SK-N-SH (cell line): ENCODE results near the gene SNRPB. TPM values are rescaled to one million over a fixed set of nuclear protein-coding genes. Genes with fewer than 3 reads are reported as not detected.

ENCODE experiments used
- CTCF ChIA-PET: fragments of 300-600, 350-600 bp; formaldehyde crosslinking; extraction: SDS; loops from one replicate; lab custom pipeline; 2021; lab: Yijun Ruan, JAX
- POLR2A ChIA-PET: fragments of 350-600 bp; sonication (Branson Sonifier 250); formaldehyde crosslinking; extraction: SDS; loops from one replicate; lab custom pipeline; 2020; ENCODE audit warnings: antibody characterized with exemption, inconsistent platforms; lab: Yijun Ruan, JAX
- DNase-seq: peaks from one replicate; pipeline ENCODE4 v3.0.0; 2012
- H2AFZ ChIP-seq: fragments of 200-600 bp; sonication (generic); 2 replicates; pipeline ENCODE4 v1.8.1; 2016; ENCODE audit warnings: antibody characterized with exemption, mild to moderate bottlenecking, low read depth
- H3F3A ChIP-seq: fragments of 200-600 bp; sonication (generic); replicated peaks from 2 replicates; pipeline ENCODE3; 2016; ENCODE audit warnings: antibody characterized with exemption, mild to moderate bottlenecking; ENCODE audit not compliant: insufficient read depth
- H3K27ac ChIP-seq, 2 experiments: fragments of 200-500 bp in 1 of 2; fragments of 200-600 bp in 1 of 2; sonication (Bioruptor generic) in 1 of 2; sonication (generic), shearing (Covaris generic) in 1 of 2; 2 replicates each; pipeline versions ENCODE4 v1.5.1 to v1.6.1; 2014 to 2016; ENCODE audit warnings: low read depth in 2 of 2, inconsistent platforms in 1 of 2, low read length in 1 of 2, mild to moderate bottlenecking in 1 of 2, mixed read lengths in 1 of 2
- H3K27me3 ChIP-seq: fragments of 200-600 bp; sonication (generic), shearing (Covaris generic); 2 replicates; pipeline ENCODE4 v1.6.1; 2016; ENCODE audit warnings: mixed run types; ENCODE audit not compliant: insufficient read depth
- H3K36me3 ChIP-seq, 2 experiments: fragments of 200-500 bp in 1 of 2; fragments of 200-600 bp in 1 of 2; sonication (Bioruptor generic) in 1 of 2; sonication (generic) in 1 of 2; replicated peaks in 1 of 2; 2 replicates each; pipeline versions ENCODE3 to v1.5.1; 2014 to 2016; ENCODE audit warnings: low read length in 1 of 2, mild to moderate bottlenecking in 1 of 2; ENCODE audit not compliant: insufficient read depth in 2 of 2, control insufficient read depth in 1 of 2
- H3K4me1 ChIP-seq, 2 experiments: fragments of 200-500 bp in 1 of 2; fragments of 200-600 bp in 1 of 2; sonication (Bioruptor generic) in 1 of 2; sonication (generic), shearing (Covaris generic) in 1 of 2; 2 replicates each; pipeline versions ENCODE4 v1.5.1 to v1.6.1; 2014 to 2016; ENCODE audit warnings: low read depth in 1 of 2, low read length in 1 of 2, mixed run types in 1 of 2; ENCODE audit not compliant: insufficient read depth in 2 of 2, control insufficient read depth in 1 of 2
- H3K4me2 ChIP-seq: fragments of 200-600 bp; sonication (generic), shearing (Covaris generic); 2 replicates; pipeline ENCODE4 v1.6.1; 2017; ENCODE audit warnings: mixed run types
- H3K4me3 ChIP-seq, 2 experiments: fragments of 200-500 bp in 1 of 2; fragments of 200-600 bp in 1 of 2; sonication (Bioruptor generic) in 1 of 2; sonication (generic), shearing (Covaris generic) in 1 of 2; 2 replicates each; pipeline versions ENCODE4 v1.5.1 to v1.8.1; 2014 to 2016; ENCODE audit warnings: low read depth in 2 of 2, inconsistent platforms in 1 of 2, low read length in 1 of 2, mild to moderate bottlenecking in 1 of 2, mixed read lengths in 1 of 2, moderate library complexity in 1 of 2
- H3K79me2 ChIP-seq: fragments of 200-600 bp; sonication (generic); 2 replicates; pipeline ENCODE4 v1.8.1; 2017; ENCODE audit warnings: mild to moderate bottlenecking; ENCODE audit not compliant: insufficient read depth
- H3K9ac ChIP-seq: fragments of 200-600 bp; sonication (generic); 2 replicates; pipeline ENCODE4 v1.6.1; 2017; ENCODE audit warnings: mixed run types
- H3K9me2 ChIP-seq: fragments of 200-600 bp; sonication (generic); 2 replicates; pipeline ENCODE4 v1.6.1; 2017; ENCODE audit warnings: mixed run types
- H3K9me3 ChIP-seq: fragments of 200-600 bp; sonication (generic); 2 replicates; pipeline ENCODE4 v1.6.1; 2017; ENCODE audit warnings: mixed run types, mild to moderate bottlenecking, moderate library complexity
- H4K20me1 ChIP-seq: fragments of 200-600 bp; sonication (generic); 2 replicates; pipeline ENCODE4 v1.6.1; 2017; ENCODE audit warnings: mild to moderate bottlenecking, mixed run types; ENCODE audit not compliant: insufficient read depth
- CHD2 ChIP-seq: fragments of 150-350 bp; IDR thresholded peaks from 2 replicates; pipeline ENCODE4 v1.6.1; 2018; ENCODE audit warnings: low read length; ENCODE audit not compliant: partially characterized antibody
- ELF1 ChIP-seq: IDR thresholded peaks from 2 replicates; pipeline ENCODE4 v1.4.0; 2012
- FOXJ3 ChIP-seq: sonication (generic); formaldehyde crosslinking; IDR thresholded peaks from 2 replicates; pipeline ENCODE4 v1.5.1; 2020; ENCODE audit warnings: mild to moderate bottlenecking, missing genetic modification reagents
- FOXM1 ChIP-seq: IDR thresholded peaks from 2 replicates; pipeline ENCODE4 v1.4.0; 2012; ENCODE audit warnings: low read depth, mild to moderate bottlenecking
- GABPA ChIP-seq: IDR thresholded peaks from 2 replicates; pipeline ENCODE4 v1.4.0; 2012; ENCODE audit warnings: low read depth, mild to moderate bottlenecking
- MEF2A ChIP-seq: IDR thresholded peaks from 2 replicates; pipeline ENCODE4 v1.4.0; 2012; ENCODE audit warnings: low read depth, borderline replicate concordance
- NFIC ChIP-seq: IDR thresholded peaks from 2 replicates; pipeline ENCODE4 v1.4.0; 2012; ENCODE audit warnings: borderline replicate concordance
- NRF1 ChIP-seq: IDR thresholded peaks from 2 replicates; pipeline ENCODE4 v1.6.1; 2012; ENCODE audit warnings: low read depth, mild to moderate bottlenecking, low read length
- POLR2AphosphoS5 ChIP-seq: IDR thresholded peaks from 2 replicates; pipeline ENCODE4 v1.6.1; 2012; ENCODE audit warnings: low read depth, low read length
- RAD21 ChIP-seq: IDR thresholded peaks from 2 replicates; pipeline ENCODE4 v1.6.1; 2012; ENCODE audit warnings: mild to moderate bottlenecking, low read length
- RCOR1 ChIP-seq: fragments of 150-350 bp; IDR thresholded peaks from 2 replicates; pipeline ENCODE4 v1.6.1; 2017; ENCODE audit warnings: antibody characterized with exemption, low read length
- RFX5 ChIP-seq: IDR thresholded peaks from 2 replicates; pipeline ENCODE4 v1.6.1; 2012; ENCODE audit warnings: mild to moderate bottlenecking, improper control_type of control experiment, low read length
- SIN3A ChIP-seq: IDR thresholded peaks from 2 replicates; pipeline ENCODE4 v1.6.1; 2012; ENCODE audit warnings: low read depth, mild to moderate bottlenecking, low read length, moderate library complexity, borderline replicate concordance
- TAF1 ChIP-seq: IDR thresholded peaks from 2 replicates; pipeline ENCODE4 v1.6.1; 2012; ENCODE audit warnings: low read depth, mild to moderate bottlenecking, low read length, moderate library complexity, borderline replicate concordance
- TCF12 ChIP-seq: IDR thresholded peaks from 2 replicates; pipeline ENCODE4 v1.4.0; 2012
- TEAD4 ChIP-seq: IDR thresholded peaks from 2 replicates; pipeline ENCODE4 v1.4.0; 2012; ENCODE audit warnings: mild to moderate bottlenecking, borderline replicate concordance; ENCODE audit not compliant: insufficient read depth
- WGBS: methylation state at CpG from one replicate; pipeline ENCODE4 v1.1.6; 2017; ENCODE audit warnings: low lambda C conversion rate; 5-methylcytosine and 5-hydroxymethylcytosine counted together
- polyA plus RNA-seq, 3 experiments: library from polyadenylated mRNA; depleted of rRNA; stranded (reverse); fragments of >200 nt; gene quantifications; 2 replicates each; pipeline ENCODE4 v1.2.3, GENCODE V29; 2012
- TF ChIP-seq, protein P1 (sequence below): IDR thresholded peaks from 2 replicates; pipeline ENCODE4 v1.4.0; 2012; ENCODE audit warnings: low read depth
- TF ChIP-seq, protein P2 (sequence below): IDR thresholded peaks from 2 replicates; pipeline ENCODE4 v1.4.0; 2012; ENCODE audit warnings: low read depth, borderline replicate concordance
- TF ChIP-seq, protein P3 (sequence below): fragments of 200-600 bp; sonication (generic); IDR thresholded peaks from 2 replicates; pipeline ENCODE4 v1.6.1; 2017; ENCODE audit warnings: antibody characterized with exemption, mild to moderate bottlenecking, moderate library complexity
- TF ChIP-seq, protein P4 (sequence below): IDR thresholded peaks from 2 replicates; pipeline ENCODE4 v1.6.1; 2012; ENCODE audit warnings: mild to moderate bottlenecking, low read depth, low read length, moderate library complexity

SNRPB gene
- polyA plus RNA-seq, 1 of the 3 experiments (the other 2 are of a cell fraction), result 455 TPM

DNA sequence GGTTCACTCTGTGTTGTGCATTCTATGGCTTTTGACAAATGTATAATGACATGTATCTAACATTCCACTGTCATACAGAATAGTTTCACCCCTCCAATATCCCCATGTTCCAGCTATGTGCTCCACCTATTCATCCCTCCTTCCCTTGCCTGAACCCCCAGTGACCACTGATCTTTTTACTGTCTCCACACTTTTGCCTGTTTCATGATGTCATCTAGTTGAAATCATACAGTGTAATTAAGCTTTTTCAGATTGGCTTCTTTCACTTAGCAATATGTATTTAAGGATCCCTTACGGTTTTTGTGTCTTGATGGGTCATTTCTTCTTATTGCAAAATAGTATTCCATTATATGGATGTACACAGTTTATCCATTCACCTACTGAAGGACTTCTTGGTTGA, 50.1 kb downstream of the SNRPB start:
- Histone ChIP-seq H3K4me1 (no peaks in the 10 kb centered on the region), H3K27ac (no peak overlapping the region), H3K79me2 (no peaks in the 10 kb centered on the region), H3F3A (no peaks in the 10 kb centered on the region), H2AFZ (no peak overlapping the region), H3K4me2 (no peak overlapping the region), H3K9me2 (no peaks in the 10 kb centered on the region), H3K36me3 (no peaks in the 10 kb centered on the region), H3K27me3 (peaks cover 2% of the 10 kb centered on the region; the same call in 1 of the 2 replicates), H3K9ac (no peak overlapping the region), H4K20me1 (no peaks in the 10 kb centered on the region), H3K4me3 (no peak overlapping the region), H3K9me3 (no peaks in the 10 kb centered on the region)
- no peak for TF ChIP-seq GABPA
- no peak for DNase-seq
- ChIA-PET CTCF (interaction anchor here (1.0 to 2.0 kb wide), 2 partner anchors 14 to 213 kb away, joined by 5 read pairs; no protein-coding TSS in a partner anchor), POLR2A (no interaction called here)
- 3% methylated on average over 1 of the region's 1 CpG for WGBS

DNA sequence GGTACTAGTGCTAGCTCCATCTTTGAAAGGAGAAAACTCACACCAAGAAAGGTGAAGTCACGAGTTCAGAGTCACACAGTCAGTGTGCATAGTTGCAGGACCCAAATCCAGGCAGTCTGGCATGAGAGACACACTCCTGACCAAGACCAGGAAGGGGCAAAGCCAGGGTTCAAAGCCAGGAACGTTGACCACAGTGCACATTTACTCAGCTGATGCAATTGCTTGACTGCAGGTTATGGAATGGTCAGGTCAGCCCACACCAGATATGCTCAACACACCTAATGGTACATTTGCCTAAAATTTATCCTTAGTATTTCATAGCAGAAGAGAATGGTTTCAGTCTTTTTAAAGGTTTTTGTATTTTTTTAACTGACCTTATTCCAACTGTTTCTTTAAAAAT, 52.2 kb downstream of the SNRPB start:
- H3K9me3 ChIP-seq, result no peaks in the 10 kb centered on the region
- H3K9me2 ChIP-seq, result no peaks in the 10 kb centered on the region
- H4K20me1 ChIP-seq, result no peaks in the 10 kb centered on the region
- no peaks in the 10 kb centered on the region for H3K4me1 ChIP-seq
- H3F3A ChIP-seq, result no peaks in the 10 kb centered on the region
- no peak overlapping the region for H3K9ac ChIP-seq
- 0% methylated on average over 2 of the region's 2 CpGs for WGBS
- no peaks in the 10 kb centered on the region for H3K79me2 ChIP-seq
- POLR2A ChIA-PET, result no interaction called here
- no peak overlapping the region for H3K27ac ChIP-seq
- no peak for DNase-seq
- CTCF ChIA-PET, result interaction anchor here (2.1 kb wide), 1 partner anchor 33 kb away, joined by 7 read pairs; no protein-coding TSS in a partner anchor
- H3K4me3 ChIP-seq, result no peak overlapping the region
- peaks cover 5% of the 10 kb centered on the region; the same call in 1 of the 2 replicates for H3K27me3 ChIP-seq
- no peaks in the 10 kb centered on the region for H3K36me3 ChIP-seq
- H2AFZ ChIP-seq, result no peak overlapping the region
- H3K4me2 ChIP-seq, result no peak overlapping the region
- TF ChIP-seq, protein P1, sequence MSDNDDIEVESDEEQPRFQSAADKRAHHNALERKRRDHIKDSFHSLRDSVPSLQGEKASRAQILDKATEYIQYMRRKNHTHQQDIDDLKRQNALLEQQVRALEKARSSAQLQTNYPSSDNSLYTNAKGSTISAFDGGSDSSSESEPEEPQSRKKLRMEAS, result no peak
- TF ChIP-seq, protein P2, sequence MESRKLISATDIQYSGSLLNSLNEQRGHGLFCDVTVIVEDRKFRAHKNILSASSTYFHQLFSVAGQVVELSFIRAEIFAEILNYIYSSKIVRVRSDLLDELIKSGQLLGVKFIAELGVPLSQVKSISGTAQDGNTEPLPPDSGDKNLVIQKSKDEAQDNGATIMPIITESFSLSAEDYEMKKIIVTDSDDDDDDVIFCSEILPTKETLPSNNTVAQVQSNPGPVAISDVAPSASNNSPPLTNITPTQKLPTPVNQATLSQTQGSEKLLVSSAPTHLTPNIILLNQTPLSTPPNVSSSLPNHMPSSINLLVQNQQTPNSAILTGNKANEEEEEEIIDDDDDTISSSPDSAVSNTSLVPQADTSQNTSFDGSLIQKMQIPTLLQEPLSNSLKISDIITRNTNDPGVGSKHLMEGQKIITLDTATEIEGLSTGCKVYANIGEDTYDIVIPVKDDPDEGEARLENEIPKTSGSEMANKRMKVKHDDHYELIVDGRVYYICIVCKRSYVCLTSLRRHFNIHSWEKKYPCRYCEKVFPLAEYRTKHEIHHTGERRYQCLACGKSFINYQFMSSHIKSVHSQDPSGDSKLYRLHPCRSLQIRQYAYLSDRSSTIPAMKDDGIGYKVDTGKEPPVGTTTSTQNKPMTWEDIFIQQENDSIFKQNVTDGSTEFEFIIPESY, result no peak
- no peak for TF ChIP-seq SIN3A
- no peak for TF ChIP-seq ELF1
- TF ChIP-seq TAF1, result no peak
- TF ChIP-seq, protein P3, sequence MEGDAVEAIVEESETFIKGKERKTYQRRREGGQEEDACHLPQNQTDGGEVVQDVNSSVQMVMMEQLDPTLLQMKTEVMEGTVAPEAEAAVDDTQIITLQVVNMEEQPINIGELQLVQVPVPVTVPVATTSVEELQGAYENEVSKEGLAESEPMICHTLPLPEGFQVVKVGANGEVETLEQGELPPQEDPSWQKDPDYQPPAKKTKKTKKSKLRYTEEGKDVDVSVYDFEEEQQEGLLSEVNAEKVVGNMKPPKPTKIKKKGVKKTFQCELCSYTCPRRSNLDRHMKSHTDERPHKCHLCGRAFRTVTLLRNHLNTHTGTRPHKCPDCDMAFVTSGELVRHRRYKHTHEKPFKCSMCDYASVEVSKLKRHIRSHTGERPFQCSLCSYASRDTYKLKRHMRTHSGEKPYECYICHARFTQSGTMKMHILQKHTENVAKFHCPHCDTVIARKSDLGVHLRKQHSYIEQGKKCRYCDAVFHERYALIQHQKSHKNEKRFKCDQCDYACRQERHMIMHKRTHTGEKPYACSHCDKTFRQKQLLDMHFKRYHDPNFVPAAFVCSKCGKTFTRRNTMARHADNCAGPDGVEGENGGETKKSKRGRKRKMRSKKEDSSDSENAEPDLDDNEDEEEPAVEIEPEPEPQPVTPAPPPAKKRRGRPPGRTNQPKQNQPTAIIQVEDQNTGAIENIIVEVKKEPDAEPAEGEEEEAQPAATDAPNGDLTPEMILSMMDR, result no peak
- TF ChIP-seq CHD2, result no peak
- TF ChIP-seq RAD21, result no peak
- TF ChIP-seq, protein P4, sequence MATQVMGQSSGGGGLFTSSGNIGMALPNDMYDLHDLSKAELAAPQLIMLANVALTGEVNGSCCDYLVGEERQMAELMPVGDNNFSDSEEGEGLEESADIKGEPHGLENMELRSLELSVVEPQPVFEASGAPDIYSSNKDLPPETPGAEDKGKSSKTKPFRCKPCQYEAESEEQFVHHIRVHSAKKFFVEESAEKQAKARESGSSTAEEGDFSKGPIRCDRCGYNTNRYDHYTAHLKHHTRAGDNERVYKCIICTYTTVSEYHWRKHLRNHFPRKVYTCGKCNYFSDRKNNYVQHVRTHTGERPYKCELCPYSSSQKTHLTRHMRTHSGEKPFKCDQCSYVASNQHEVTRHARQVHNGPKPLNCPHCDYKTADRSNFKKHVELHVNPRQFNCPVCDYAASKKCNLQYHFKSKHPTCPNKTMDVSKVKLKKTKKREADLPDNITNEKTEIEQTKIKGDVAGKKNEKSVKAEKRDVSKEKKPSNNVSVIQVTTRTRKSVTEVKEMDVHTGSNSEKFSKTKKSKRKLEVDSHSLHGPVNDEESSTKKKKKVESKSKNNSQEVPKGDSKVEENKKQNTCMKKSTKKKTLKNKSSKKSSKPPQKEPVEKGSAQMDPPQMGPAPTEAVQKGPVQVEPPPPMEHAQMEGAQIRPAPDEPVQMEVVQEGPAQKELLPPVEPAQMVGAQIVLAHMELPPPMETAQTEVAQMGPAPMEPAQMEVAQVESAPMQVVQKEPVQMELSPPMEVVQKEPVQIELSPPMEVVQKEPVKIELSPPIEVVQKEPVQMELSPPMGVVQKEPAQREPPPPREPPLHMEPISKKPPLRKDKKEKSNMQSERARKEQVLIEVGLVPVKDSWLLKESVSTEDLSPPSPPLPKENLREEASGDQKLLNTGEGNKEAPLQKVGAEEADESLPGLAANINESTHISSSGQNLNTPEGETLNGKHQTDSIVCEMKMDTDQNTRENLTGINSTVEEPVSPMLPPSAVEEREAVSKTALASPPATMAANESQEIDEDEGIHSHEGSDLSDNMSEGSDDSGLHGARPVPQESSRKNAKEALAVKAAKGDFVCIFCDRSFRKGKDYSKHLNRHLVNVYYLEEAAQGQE, result no peak
- no peak for TF ChIP-seq RFX5
- no peak for TF ChIP-seq FOXM1
- no peak for TF ChIP-seq TEAD4
- TF ChIP-seq RCOR1, result no peak
- TF ChIP-seq TCF12, result no peak
- no peak for TF ChIP-seq MEF2A
- no peak for TF ChIP-seq NFIC
- TF ChIP-seq POLR2AphosphoS5, result no peak
- no peak for TF ChIP-seq NRF1
- no peak for TF ChIP-seq FOXJ3 (CRISPR knock-in tag)
- TF ChIP-seq, all 33 proteins: peak for 0
